HuH-7 (cell line): ENCODE measurements around the gene EEIG1.
"Not testable (repeated sequence)": the region's sequence is repeated elsewhere in the genome, so short reads cannot be mapped to it uniquely, and the experiment has no call there.

Source experiments
- DNase-seq: peaks from one replicate; pipeline ENCODE4 v3.0.0; 2011; ENCODE audit warnings: low spot score

EEIG1 gene

DNA sequence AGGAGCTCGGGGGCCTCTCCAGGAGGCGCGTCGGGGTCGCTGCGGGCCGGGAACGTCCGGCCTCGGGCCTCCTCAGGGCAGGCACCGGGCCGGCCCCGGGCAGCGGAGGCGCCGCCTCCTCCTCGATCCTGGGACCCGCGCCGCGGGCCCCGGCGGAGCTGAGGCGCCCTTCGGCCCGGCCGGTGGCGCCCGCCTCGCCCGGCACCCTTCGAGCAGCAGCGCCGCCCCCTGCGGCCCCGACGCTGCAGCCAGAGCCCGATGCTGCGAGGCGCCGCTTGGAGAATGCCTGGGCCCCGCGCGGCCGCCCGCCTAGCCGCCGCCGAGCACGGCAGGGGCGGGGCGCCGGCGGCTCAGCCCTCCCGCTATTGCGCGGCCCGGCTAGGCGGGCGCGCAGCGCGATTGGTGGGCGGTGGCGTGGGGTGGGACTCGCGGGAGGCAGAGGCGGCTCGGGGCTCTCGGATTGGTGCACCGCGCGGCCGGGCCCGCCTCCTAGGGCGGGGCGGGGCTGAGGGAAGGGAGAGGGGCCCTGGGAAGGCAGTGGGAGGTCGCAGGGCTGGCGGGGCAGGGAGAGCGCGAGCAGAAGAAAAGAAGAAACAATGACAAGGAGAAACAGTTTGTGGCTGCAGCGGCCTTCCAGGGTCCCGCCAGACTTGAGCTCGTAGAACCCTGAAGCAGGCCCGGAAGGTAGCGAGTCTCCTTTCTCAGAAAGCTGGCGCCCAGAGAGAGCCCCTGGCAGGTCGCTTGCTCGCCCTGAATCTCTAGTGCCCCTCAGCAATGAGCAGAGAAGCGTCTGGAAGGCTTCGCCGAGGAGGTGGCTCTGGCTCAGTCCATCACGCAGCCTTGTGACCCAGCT, at the start of gene EEIG1:
TSS of gene EEIG1 (minus strand) at position 284 of the 853 bp plus-strand sequence. CDS start 852 bp downstream, outside the sequence.
- DNase-seq, result peak; percentile 96

DNA sequence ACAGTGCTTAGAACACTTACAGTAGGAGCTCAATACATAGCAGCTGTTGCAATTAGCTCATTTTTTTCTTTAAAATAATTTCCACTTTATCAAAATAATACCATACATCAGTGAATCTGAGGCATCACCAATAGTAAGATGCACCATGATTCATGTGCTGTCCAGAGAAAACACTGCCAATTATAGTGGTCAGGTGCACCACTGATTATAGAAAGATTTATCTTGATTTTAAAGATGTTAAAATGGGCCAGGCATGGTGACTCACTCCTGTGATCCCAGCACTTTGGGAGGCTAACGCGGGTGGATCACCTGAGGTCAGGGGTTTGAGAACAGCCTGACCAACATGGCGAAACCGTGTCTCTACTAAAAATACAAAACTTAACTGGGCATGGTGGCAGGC, 46.9 kb upstream of the EEIG1 start:
- DNase-seq, result no peak

DNA sequence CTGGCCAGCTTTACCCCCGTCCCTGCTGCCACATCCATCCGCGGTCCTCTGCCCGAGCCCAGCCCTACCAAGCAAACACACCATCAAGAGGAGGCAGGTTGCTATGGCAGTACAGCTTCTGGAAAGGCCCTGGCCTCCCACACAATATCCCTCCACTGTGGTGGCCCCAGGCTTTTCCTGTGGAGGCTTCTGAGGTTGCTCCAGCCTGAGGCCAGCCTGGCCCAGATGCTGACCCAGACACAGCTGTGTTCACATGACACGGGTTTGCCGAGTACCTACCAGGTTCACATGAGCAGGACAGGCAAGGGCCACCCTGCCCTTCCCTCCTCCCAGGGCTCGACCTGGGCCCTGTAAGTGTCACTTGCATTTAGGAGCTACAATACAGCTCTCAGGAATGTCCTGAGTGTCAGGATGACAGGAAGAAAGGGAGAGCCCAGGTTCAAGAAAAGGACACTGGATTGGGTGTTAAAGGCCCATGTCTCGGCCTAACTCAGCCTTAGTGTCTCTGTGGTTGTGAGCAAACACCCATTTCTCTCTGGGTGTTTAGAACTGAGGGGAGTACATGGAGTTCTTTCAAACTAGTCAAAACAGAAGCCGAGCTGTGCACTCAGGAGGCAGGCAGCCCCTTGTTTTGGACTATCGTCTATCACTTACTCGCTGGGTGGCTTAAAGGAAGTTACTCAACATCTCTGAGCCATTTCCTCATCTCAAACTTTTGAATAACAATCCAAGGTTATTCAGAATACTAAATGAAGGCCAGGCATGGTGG, 46.2 kb upstream of the EEIG1 start:
- no peak for DNase-seq

DNA sequence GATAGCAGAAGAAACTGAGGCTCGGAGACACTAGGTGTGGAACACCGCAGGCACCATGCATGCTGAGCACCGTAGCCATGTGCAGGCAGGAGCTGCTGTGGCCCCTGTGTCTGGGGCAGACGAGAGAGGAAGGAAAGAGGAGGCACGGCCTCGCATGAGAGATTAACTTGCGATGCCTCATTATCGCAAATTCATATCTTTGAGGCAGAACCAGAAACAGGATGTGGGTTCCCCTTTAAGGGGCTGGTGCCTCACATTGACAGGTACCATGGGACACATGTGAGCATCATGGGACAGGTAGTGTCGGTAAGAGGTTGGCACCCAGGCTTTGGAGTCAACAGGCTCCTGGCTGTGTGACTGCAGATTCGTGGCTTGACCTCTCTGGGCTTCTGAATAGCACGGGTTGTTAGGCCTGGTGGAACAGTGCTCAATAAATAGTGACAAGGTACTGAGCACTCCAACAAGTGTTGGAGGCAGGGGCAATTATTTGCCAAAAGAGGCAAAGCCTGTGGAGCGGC, 45.5 kb upstream of the EEIG1 start:
- no peak for DNase-seq

DNA sequence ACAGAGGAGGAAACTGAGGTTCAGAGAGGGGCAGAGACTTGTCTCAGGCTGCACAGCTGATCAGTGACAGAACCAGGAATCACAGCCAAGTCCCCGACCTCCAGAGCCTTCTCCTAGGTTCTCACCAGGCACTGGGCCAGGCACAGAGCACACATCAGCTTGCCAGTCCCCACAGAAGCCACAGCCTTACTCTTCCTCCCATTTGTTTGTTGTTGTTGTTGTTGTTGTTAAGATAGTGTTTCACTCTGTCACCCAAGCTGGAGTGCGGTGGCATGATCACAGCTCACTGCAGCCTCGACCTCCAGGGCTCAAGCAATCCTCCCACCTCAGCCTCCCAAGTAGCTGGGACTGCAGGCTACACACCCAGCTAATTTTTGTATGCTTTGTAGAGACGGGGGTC, 44.9 kb upstream of the EEIG1 start:
- DNase-seq, result no peak

DNA sequence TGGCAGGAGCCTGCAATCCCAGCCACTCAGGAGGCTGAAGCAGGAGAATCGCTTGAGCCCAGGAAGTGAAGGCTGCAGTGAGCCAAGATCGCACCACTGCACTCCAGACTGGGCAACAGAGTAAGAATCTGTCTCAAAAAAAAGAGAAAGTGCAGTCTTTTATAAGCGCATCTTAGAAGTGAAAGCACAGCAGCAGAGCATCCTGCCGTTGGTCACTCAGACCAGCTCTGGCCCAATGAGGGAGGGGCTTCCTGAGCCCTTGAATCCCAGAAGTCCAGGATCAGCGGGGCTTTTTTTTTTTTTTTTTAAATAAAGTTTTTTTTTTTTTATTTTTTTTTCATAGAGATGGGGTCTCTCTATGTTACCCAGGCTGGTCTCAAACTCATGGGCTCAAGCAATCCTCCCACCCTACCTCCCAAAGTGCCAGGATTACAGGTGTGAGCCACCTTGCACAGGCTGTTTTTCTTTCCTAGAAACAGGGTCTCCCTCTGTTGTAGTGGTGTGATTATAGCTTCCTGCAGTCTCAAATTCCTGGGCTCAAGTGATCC, 44.0 kb upstream of the EEIG1 start:
- DNase-seq, result no peak

DNA sequence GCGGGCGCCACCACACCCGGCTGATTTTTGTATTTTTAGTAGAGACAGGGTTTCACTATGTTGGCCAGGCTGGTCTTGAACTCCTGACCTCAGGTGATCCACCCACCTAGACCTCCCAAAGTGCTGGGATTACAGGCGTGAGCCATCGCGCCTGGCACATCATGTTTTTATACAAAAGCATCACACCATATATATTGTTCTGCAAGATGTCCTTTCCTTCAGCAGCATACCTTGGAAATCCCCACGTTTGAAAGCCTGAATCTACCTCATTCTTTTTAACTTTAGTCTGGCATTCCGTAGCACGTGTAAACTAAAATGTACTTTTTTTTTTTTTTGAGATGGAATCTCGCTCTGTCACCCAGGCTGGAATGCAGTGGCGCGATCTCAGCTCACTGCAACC, 42.9 kb upstream of the EEIG1 start:
- not testable (repeated sequence) for DNase-seq

DNA sequence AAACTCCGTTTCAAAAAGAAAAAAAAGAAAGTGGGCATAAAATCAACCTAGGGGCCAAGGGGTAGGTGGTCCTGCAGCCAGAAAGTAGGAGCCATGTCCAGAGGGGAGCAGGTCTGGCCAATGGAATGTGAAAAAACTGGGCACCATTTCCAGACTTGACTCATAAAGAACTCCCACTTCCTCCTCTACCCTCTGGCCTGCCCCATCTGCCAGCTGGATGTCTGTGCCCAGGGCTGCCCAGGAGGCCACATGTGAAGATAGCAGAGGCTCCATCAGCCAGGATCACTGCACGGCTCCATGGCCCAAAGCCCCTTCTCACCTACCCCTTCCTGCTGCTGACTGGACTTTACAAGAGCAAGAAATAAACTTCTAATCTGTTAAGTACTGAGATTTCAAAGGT, 42.1 kb upstream of the EEIG1 start:
- no peak for DNase-seq

DNA sequence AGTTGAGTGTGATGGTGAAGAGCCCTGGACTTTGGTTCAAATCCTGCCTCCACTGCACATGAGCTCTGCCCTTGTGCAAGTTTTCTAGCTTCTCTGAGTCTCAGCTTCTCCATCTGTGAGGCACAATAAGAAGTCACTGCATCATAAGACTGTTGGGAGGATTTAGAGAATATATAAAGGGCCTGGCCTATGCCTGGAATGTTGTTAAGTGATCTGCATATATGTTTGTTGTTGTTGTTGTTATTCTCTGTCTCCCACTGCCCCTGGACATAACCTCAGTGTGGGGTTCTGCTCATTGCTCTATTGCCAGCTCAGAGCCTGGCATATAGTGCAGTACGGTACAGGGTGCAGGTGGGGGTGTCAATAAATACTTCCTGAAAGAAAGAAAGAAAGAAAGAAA, 40.3 kb upstream of the EEIG1 start:
- DNase-seq, result no peak

DNA sequence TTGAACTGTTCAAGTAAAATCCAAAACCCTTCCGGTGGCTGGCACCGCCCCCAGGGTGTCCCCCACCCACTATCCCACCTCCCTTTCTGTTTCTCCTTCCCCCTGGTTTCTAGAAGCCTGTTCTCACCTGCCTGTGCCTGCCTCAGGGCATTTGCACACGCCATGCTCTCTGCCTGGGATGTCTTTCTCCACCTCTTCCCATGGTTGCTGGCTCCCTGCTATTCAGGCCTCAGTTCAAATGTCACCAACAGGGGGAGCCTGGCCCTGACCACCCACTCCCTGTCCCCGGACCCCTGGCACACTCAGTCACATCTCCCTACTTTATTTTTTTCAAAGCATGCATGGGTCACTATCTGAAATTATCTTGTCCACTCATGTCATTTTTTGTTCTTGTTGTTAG, 39.9 kb upstream of the EEIG1 start:
- DNase-seq, result peak; percentile 37

DNA sequence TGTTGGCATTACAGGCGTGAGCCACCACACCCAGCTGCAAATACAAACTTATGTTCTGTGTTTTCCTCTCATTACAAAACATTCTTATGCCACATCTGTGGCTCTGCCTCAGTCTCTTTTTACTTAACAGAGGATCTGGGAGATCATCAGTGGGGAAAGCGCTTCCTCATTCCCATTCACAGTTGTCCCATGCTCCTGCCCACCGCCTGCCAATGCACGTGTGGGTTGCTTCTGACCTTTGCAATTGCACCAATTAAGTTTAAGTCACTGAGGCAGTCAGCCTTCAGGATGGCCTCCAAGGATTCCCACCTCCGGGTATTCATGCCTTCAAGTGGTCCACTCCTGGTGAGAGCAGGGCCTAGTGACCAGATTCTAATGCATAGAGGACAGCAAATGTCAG, 34.9 kb upstream of the EEIG1 start:
- no peak for DNase-seq

DNA sequence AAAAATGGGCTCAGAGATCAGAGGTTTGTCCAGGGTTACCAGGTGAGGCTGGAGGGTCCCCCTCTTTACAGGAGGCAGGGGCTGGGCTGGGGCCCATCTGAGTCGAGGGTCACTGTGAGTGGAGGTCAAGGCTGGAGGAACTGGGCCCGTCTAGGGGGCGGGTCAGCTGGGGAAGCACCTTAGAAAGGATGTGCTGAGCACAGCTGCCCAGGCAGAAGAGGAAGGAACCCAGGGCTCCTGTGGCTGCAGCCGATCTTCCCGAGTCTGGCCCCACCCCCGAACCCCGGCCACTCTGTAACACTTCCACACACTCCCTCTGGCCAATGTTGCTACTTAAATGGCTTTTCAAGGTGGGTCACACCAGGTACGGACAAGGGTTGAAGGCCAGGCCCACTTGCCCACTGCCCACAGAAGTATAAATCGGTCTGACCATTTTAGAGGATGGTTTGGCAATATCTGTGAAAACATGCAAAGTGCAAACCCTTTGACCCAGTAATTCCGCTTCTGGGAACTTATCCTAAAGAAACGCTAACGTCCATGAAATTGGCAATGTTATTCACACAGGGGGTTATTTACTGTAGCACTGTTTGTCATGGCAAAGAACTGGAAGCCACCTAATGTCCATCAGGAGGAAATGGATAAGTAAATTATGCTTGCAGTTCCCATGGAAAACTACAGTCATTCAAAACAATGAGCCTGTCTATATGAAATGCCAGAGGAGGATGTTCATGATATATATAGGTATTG, 30.5 kb upstream of the EEIG1 start:
- no peak for DNase-seq

DNA sequence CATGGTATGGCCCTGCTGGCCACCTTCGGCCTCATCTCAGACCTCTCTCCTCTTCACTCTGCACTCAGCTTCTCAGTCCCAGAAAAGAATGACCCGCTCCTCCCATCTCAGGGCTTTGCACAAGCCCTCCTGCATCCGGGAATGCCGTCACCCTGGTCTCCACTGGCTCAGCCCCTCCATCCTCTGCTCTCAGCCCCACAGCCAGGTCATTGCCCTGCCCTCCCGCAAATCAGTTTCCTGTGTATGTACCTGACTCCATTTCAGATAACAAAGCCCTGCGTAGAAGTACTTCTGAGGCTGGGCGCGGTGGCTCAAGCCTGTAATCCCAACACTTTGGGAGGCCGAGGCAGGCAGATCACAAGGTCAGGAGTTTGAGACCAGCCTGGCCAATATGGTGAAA, 28.9 kb upstream of the EEIG1 start:
- no peak for DNase-seq

DNA sequence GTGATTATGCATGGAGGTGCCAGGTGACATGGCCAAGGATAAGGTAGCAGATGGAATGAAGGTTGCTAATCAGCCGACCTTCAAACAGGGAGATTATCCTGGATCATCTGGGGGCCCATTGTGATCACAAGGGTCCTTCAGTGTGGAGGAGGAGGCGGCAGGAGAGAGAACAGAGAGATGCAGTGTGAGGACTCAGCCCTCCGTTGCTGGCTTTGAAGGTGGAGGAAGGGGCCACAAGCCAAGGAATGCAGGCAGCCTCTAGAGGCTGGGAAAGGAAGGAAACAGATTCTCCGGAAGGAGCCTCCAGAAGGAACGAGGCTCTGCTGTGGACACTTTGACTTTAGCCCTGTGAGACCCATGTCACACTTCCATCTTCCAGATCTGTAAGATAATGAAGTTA, 27.4 kb upstream of the EEIG1 start:
- no peak for DNase-seq

DNA sequence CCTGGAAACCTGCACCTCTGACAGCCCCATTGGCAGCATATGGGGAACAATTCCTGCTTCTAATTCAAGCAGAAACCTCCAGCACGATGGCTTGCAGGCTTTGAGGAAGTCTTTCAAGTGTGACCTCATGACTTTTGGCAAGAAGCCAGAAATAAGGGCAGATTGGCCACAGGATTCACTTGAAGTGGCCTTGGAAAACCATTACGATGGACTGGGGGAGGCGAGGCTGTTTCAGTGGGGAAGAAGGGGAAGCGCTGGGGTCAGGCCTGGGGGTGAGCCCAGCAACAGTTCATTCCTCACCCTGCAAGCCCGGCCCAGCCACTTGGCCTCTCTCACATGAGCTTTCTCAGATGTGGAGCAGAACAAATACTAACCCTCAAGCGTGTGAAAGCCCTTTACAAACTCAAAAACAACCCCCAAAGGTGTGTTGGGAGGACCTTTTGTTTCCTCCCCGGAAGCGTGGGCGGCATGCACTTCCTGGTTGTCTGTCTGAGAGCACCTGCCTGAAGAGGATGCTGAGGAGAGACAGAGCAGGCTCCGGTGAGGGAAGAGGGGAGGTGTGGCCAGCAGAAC, 26.9 kb upstream of the EEIG1 start:
- no peak for DNase-seq

DNA sequence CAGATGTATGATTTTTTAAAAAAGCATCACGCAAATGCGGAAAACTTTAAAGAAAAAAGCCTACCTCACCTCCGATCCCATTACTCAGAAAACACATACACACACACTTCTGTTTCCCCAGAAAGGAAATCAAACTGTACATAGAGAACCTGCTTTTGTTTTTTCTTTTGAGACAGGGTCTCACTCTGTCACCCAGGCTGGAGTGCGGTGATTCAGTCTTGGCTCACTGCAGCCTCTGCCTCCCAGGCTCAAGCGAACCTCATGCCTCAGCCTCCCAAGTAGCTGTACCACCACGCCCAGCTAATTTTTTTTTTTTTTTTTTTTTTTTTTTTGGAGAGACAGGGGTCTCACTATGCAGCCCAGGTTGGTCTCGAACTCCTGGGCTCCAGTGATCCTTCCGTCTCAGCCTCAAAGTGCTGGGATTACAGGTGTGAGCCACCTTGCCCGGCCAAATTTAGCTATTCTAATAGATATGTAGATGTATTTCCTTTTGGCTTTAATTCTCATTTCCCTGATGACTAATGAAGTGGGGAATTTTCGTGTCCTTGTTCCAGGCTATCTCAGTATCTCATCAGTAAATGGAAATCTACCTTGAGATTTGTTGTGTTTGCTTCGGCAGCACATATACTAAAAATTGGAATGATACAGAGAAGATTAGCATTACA, 25.7 kb upstream of the EEIG1 start:
- DNase-seq, result no peak

DNA sequence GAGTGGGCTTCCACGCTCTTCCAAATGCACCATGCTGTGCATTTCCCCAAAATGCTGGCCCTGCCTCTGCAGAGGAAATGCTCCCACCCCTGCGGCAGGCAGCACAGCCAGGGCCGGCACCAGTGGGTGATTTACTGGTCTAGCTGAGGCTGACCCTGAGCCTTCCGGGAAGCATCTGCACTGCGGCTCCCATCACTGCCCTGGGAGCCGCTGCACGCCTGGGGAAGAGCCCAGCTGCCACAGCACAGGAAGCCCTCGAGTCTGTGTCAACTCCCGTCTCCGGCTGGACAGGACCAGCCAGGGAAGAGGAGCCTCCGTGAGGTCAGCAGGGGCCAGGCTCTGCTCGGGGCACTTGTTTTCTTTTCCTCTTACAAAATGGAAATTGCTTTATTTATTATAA, 25.1 kb upstream of the EEIG1 start:
- DNase-seq, result no peak

DNA sequence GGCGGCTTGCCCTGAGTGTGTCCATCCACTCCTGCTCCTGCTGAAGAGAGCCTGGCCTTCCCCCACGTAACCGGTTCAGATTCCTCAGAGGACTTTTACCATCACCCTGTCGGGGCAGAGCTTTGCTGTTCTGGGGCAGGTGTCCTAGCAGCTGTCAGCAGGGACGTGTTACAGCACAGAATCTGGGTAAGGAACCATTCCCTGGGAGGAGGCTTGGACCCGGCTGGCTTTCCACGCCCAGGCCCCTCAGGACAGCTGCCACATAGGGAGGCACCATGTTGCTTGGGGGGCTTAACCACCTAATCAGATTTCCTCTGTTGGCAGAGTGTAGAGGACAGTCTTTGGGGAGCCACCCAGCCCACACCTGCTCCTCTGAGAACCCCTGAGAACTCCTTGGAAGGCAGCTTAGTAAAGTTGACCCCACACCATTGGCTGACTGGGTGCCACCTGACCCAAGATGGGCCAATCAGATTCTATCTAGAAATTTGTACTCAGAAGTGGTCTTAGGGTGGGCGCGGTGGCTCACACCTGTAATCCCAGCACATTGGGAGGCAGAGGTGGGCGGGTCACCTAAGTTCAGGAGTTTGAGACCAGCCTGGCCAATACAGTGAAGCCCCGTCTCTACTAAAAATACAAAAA, 23.3 kb upstream of the EEIG1 start:
- DNase-seq, result no peak

DNA sequence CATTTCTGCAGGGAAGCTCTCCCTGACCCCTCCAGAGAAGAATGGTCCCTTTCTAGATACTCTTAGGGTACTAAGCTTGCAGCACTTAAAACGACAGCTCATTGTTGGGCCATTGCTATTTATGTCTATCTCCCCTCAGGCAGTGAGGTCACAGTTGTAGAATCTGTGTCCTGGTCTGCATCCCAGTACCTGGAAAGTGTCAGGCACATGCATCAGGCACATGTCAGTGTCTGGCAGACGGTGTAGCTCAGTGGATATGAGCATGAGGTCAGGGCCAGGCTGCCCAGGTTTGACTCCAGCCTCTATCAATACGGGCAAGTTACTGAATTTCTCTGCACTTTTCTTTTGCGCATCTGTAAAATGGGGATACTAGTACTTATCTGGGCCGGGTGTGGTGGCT, 22.2 kb upstream of the EEIG1 start:
- no peak for DNase-seq

DNA sequence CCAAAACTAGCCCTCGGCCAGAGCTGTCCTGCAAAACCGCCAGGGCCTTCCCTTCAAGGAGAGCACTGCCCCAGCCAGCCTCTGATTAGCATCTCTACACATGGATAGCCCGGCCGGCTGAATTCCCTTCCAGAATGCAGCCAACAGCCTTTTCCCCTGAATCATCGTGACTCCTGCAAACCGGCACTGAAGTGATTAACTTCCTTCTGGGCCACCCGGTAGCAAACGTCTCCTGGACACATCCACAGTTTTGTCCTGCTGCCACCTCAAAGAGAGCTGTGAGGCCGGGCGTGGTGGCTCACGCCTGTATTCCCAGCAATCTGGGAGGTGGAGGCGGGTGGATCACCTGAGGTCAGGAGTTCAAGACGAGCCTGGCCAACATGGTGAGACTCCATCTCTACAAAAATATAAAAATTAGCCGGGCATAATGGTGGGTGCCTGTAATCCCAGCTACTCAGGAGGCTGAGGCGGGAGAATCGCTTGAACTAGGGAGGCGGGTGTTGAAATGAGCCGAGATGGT, 21.1 kb upstream of the EEIG1 start:
- no peak for DNase-seq
